K562 (cell line): ENCODE data around the gene CPZ.

Experiments used
- DACH1 ChIP-seq: fragments of 450-650 bp; IDR thresholded peaks from 2 replicates; pipeline ENCODE4 v1.6.1; 2018; ENCODE audit not compliant: partially characterized antibody
- EP300 ChIP-seq: IDR thresholded peaks from 2 replicates; pipeline ENCODE4 v1.6.1; 2012; ENCODE audit warnings: low read length, improper control_type of control experiment
- EZH2 ChIP-seq: IDR thresholded peaks from 2 replicates; pipeline ENCODE4 v1.6.1; 2012; ENCODE audit warnings: low read depth, mild to moderate bottlenecking, inconsistent platforms, low read length, borderline replicate concordance
- NFE2 ChIP-seq: IDR thresholded peaks from 2 replicates; pipeline ENCODE4 v1.6.1; 2014; ENCODE audit warnings: antibody characterized with exemption, low read depth
- NR1H2 ChIP-seq: sonication (generic); formaldehyde crosslinking; IDR thresholded peaks from 2 replicates; pipeline ENCODE4 v1.4.0; 2020; ENCODE audit warnings: mild to moderate bottlenecking, missing genetic modification reagents
- POLR2AphosphoS5 ChIP-seq: IDR thresholded peaks from 2 replicates; pipeline ENCODE4 v1.6.1; 2011; ENCODE audit warnings: mild to moderate bottlenecking, low read depth, low read length, moderate library complexity; ENCODE audit not compliant: control insufficient read depth, insufficient read depth
- RFX5 ChIP-seq: IDR thresholded peaks from 2 replicates; pipeline ENCODE4 v1.6.1; 2011; ENCODE audit warnings: low read depth, mild to moderate bottlenecking, improper control_type of control experiment, low read length
- TAF1 ChIP-seq: IDR thresholded peaks from 2 replicates; pipeline ENCODE4 v1.6.1; 2011; ENCODE audit warnings: mild to moderate bottlenecking, low read length, moderate library complexity; ENCODE audit not compliant: insufficient read depth, control insufficient read depth, severe bottlenecking; ENCODE audit errors: extremely low read depth
- U2AF2 ChIP-seq: fragments of 200-400 bp; formaldehyde crosslinking; optimal IDR thresholded peaks from 2 replicates; pipeline ENCODE3; 2017; ENCODE audit warnings: low read depth, mild to moderate bottlenecking, low read length
- ZNF224 ChIP-seq: sonication (generic); formaldehyde crosslinking; IDR thresholded peaks from 2 replicates; pipeline ENCODE4 v1.8.0; 2022; ENCODE audit warnings: mild to moderate bottlenecking, missing genetic modification reagents

GRCh38 chr4:8557151-8558076 lies 35.2 kb upstream of the CPZ start:
- TF ChIP-seq EP300 (no peak), RFX5 (no peak), U2AF2 (no peak), TAF1 (no peak), NFE2 (no peak), ZNF224 (CRISPR knock-in tag) (no peak), NR1H2 (no peak), POLR2AphosphoS5 (no peak), EZH2 (no peak), DACH1 (no peak)
